ENCODE measurements around the gene ZBTB7C. TPM values are rescaled to one million over a fixed set of nuclear protein-coding genes. Genes with fewer than 3 reads are reported as not detected.

ZBTB7C gene
- total RNA-seq, 1 donor from 2014 or later, result under 0.01 TPM

DNA sequence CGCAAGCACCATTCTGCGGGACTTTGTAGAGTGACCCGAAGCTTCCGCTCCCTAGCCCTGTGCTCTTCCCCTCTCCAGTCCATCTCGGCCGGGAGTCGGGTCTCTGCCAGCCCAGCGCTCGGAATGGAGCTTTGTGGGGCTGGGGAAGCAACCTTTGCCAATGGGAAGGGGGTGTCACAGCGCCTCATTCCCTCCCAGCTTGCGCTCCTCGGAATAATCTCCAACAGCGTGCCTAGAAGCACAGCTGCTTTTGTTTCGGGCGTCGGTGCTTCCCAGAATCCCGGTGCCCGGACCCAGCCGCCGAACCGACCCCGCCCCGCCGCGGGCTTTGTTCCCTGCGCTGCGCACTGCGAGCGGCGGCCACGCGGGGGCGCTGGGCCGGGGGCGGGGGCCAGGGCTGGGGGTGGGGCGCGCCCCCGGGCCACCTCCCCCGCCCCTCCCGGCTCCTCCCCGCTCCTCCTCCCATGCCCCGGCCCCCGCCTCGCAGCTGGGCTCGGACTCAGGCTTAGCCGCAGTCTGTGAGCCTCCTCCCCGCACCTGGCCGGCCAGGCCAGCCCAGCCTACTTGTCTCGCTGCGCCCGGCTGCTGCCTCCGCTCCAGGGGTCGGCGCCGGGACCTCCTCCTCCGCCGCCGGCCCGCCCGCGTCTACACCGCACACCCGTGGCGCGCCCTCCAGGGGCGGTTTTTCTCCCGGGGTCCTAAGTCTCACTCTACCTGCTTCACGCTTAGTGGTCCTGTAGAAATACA lies 401.1 kb downstream of the ZBTB7C start:
- FAIRE-seq, result no peak
- H3K27me3 ChIP-seq (ENCODE audit: control insufficient read depth, insufficient read depth, low read length), result peaks cover 1% of the 10 kb centered on the region
- H3K4me3 ChIP-seq (ENCODE audit: low read depth, low read length), result peak overlapping the region; percentile 47
- no peaks in the 10 kb centered on the region for H3K36me3 ChIP-seq (ENCODE audit: control insufficient read depth, insufficient read depth, low read length)
- TF ChIP-seq, protein P1, sequence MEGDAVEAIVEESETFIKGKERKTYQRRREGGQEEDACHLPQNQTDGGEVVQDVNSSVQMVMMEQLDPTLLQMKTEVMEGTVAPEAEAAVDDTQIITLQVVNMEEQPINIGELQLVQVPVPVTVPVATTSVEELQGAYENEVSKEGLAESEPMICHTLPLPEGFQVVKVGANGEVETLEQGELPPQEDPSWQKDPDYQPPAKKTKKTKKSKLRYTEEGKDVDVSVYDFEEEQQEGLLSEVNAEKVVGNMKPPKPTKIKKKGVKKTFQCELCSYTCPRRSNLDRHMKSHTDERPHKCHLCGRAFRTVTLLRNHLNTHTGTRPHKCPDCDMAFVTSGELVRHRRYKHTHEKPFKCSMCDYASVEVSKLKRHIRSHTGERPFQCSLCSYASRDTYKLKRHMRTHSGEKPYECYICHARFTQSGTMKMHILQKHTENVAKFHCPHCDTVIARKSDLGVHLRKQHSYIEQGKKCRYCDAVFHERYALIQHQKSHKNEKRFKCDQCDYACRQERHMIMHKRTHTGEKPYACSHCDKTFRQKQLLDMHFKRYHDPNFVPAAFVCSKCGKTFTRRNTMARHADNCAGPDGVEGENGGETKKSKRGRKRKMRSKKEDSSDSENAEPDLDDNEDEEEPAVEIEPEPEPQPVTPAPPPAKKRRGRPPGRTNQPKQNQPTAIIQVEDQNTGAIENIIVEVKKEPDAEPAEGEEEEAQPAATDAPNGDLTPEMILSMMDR (IDR thresholded peaks at IDR 0.05; ENCODE audit: insufficient read depth, low read length, severe bottlenecking), result peak; percentile 45
- no peak for DNase-seq (ENCODE audit: low read depth)

- no peak overlapping the region for H3K4me3 ChIP-seq (ENCODE audit: low read depth, low read length)
- no peak for DNase-seq (ENCODE audit: low read depth)
- no peak for FAIRE-seq
- H3K27me3 ChIP-seq (ENCODE audit: control insufficient read depth, insufficient read depth, low read length), result peaks cover 1% of the 10 kb centered on the region
- no peaks in the 10 kb centered on the region for H3K36me3 ChIP-seq (ENCODE audit: control insufficient read depth, insufficient read depth, low read length)
- TF ChIP-seq, protein P1 (IDR thresholded peaks at IDR 0.05; ENCODE audit: insufficient read depth, low read length, severe bottlenecking), result no peak
These were observed 401.8 kb downstream of the ZBTB7C start for GRCh38 chr18:48007381-48007780.

DNA sequence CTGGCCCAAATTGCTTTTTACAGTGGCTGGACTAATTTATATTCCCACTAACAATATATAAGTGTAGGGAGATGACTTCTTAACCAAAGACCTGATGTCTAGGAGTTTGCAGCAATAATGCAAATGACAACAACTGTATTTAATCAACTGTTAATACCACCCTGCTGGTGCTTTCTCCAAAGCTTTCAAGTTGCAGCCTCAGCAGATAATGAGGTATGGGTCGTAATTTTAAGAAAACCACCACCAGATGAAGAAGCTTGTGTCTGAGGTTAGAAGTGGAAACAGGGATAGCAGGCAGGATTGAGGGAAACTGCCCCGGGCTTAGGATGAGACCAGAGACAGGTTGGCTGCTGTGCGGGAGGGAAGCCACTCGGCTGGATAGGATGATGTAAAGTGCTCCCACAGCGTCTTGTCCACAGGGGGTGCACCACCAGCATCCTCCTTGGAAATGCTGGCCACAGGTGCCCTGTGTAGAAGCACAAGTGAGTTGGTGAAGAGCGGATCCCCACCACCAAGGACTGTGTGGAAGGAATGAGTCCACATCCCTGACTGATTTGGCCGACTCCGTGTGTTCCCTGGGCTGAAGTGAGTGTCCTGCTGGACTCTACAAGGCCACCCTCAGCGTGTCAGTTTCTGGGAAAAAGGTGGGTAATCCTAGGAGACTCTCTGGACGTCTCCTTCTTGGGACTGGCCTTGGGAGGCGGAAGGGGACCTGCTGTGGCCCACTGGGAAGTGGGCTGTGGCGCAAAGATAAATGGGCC lies 402.6 kb downstream of the ZBTB7C start:
- H3K27me3 ChIP-seq (ENCODE audit: control insufficient read depth, insufficient read depth, low read length), result peaks cover 1% of the 10 kb centered on the region
- H3K36me3 ChIP-seq (ENCODE audit: control insufficient read depth, insufficient read depth, low read length), result no peaks in the 10 kb centered on the region
- H3K4me3 ChIP-seq (ENCODE audit: low read depth, low read length), result no peak overlapping the region
- DNase-seq (ENCODE audit: low read depth) (no peak), FAIRE-seq (no peak)
- TF ChIP-seq, protein P1 (IDR thresholded peaks at IDR 0.05; ENCODE audit: insufficient read depth, low read length, severe bottlenecking), result no peak

GRCh38 chr18:48004577-48004976 lies 404.6 kb downstream of the ZBTB7C start:
- Histone ChIP-seq H3K36me3 (ENCODE audit: control insufficient read depth, insufficient read depth, low read length) (no peaks in the 10 kb centered on the region), H3K27me3 (ENCODE audit: control insufficient read depth, insufficient read depth, low read length) (no peaks in the 10 kb centered on the region), H3K4me3 (ENCODE audit: low read depth, low read length) (no peak overlapping the region)
- FAIRE-seq (no peak), DNase-seq (ENCODE audit: low read depth) (peak; percentile 53)
- TF ChIP-seq, protein P1 (IDR thresholded peaks at IDR 0.05; ENCODE audit: insufficient read depth, low read length, severe bottlenecking), result no peak

DNA sequence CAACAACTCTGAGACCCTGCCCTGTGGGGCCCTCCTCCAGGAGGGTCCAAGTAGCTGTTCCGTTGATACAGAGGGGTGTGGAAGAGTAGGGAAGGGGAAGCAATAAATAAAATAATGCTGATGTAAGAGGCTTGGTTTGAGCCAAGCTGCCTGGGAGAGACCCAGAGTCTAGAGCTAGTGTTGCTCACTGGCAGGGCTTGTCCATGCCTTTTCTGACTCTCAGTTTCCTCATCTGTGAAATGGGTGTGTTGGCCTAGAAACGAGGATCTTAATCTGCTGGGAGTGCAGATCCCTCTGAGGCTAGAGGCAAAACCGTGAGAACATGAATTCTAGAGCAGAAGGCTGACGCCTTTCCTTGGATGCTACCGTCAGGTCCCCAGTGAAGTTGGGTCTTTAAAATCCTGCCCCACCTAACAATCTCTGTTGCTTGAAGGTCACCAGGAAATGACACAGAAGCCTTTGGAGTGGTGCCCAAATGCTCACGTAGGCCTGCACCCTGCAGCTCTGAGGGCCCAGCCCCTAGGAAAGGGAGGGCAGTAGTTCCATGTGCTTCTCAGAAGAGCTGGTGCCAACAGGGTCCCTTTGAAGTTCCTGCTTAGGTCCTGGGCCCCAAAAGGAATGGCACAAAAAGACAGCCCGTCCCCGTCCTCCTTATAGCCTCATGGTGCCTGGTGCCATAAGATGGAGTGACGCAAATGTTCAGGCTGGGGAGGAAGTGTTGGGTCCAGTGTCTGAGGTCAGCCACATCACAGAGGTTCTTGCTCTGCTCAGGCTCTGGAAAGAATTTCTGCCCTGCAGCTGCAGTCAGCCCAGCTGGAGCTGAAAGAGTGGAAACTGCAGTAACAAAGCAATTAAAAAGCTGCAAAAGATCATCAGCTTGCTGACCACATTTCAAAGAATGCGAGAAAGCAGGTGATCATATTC lies 405.5 kb downstream of the ZBTB7C start:
- FAIRE-seq (no peak), DNase-seq (ENCODE audit: low read depth) (peak; percentile 62)
- TF ChIP-seq, protein P1 (IDR thresholded peaks at IDR 0.05; ENCODE audit: insufficient read depth, low read length, severe bottlenecking), result no peak

More for the DNA sequence above, 405.5 kb downstream of the ZBTB7C start:
- no peaks in the 10 kb centered on the region for H3K36me3 ChIP-seq (ENCODE audit: control insufficient read depth, insufficient read depth, low read length)
- H3K4me3 ChIP-seq (ENCODE audit: low read depth, low read length), result no peak overlapping the region
- H3K27me3 ChIP-seq (ENCODE audit: control insufficient read depth, insufficient read depth, low read length), result no peaks in the 10 kb centered on the region

All from bronchial epithelial cell (primary cell).